ENCODE results near the gene SLC12A5.
"Not testable (repeated sequence)": the region's sequence is repeated elsewhere in the genome, so short reads cannot be mapped to it uniquely, and the experiment has no call there.

Gene SLC12A5

DNA sequence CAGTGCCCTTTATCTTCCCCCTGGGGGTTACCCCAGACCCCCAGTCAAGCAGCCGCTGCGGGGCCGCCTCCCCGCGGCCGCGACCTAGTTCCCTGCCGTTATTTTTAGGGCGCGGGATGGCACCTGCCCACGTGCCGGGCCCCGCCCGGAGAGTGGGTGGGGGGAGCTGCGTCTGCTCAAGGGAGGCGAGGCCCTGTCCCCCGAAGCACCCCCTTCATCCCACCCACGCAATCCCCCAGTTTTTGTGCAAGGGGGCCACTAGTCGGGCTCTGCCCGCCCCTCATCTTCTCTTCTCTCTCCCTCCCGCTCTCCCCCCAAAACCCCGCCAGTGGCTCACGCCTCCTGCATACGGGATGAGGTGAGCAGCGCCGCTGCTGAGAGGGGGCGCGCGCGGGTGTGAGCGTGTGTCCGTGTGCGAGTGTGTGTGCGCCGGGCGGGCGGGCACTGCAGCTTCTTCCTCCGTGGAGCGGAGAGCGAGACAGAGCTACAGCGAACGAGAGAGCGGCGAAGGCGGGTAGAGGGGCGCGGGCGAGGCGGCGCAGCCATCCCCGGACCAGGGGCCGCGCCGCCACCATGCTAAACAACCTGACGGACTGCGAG is at the start of gene SLC12A5:
SLC12A5 (plus strand) TSS at position 444 of the 600 bp plus-strand sequence; CDS start at position 574, 130 bp downstream.
- no peak for DNase-seq (ENCODE audit: low read depth in 1 of 2, low spot score in 1 of 2)
- in situ Hi-C loops (cut with HindIII; ENCODE audit: low pct_unique_long_range_greater_than_20kb, low sequenced_read_pairs): no loop called here
- no peak for TF ChIP-seq JUND (IDR thresholded peaks at IDR 0.05; ENCODE audit: low read depth)

DNA sequence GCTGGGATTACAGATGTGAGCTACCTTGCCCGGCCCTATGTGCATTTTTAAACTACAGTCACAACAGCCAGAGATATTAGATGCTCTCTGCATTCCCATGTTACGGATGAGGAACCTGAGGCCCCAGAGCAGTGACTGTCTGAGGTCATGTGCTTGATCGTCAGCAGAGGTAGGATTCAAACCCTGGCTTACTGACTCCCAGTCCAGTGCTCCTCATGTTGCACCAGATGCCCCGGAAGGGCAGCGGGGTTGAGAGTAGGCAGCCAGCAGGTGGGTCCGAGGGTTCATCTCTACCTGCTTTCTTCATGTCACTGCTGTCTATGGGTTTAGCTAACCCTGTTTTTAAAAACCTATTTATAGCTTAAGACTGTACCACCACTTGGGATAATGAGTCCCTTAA is 47.8 kb upstream of the SLC12A5 start:
- TF ChIP-seq JUND (IDR thresholded peaks at IDR 0.05; ENCODE audit: low read depth): no peak
- DNase-seq (ENCODE audit: low read depth in 1 of 2, low spot score in 1 of 2): no peak
- in situ Hi-C loops (cut with HindIII; ENCODE audit: low pct_unique_long_range_greater_than_20kb, low sequenced_read_pairs): no loop called here

GRCh38 chr20:45983279-45983743 is 45.7 kb upstream of the SLC12A5 start:
- no peak for DNase-seq (ENCODE audit: low read depth in 1 of 2, low spot score in 1 of 2)

DNA sequence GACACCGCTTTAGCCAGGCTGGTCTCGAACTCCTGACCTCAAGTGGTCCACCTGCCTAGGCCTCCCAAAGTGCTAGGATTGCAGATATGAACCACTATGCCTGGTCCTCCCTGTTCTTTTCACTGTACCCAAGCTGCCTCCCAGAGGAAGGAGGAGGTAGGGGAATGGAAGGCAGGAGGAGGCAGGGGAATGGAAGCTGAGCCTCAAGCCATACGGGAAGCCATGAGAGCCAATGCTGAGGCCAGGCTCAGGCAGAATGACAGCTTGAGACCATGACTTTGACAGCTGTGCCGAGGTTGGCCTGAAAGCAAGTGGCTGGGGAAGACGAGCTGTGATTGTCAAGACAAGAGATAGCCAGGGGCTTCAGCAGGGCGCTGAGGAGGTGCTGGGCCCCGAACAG is 43.4 kb upstream of the SLC12A5 start:
- TF ChIP-seq JUND (IDR thresholded peaks at IDR 0.05; ENCODE audit: low read depth): no peak
- peak in 1 of 2 experiments; percentile 71 for DNase-seq (ENCODE audit: low read depth in 1 of 2, low spot score in 1 of 2)

More at GRCh38 chr20:45983279-45983743, 45.7 kb upstream of the SLC12A5 start:
- no peak for TF ChIP-seq JUND (IDR thresholded peaks at IDR 0.05; ENCODE audit: low read depth)
- in situ Hi-C loops (cut with HindIII; ENCODE audit: low pct_unique_long_range_greater_than_20kb, low sequenced_read_pairs): no loop called here

GRCh38 chr20:45987108-45987780 is 41.8 kb upstream of the SLC12A5 start:
- in situ Hi-C loops (cut with HindIII; ENCODE audit: low pct_unique_long_range_greater_than_20kb, low sequenced_read_pairs): no loop called here
- no peak for TF ChIP-seq JUND (IDR thresholded peaks at IDR 0.05; ENCODE audit: low read depth)
- DNase-seq (ENCODE audit: low read depth in 1 of 2, low spot score in 1 of 2): peak; percentile 76 to 87

More for the DNA sequence above, 43.4 kb upstream of the SLC12A5 start:
- in situ Hi-C loops (cut with HindIII; ENCODE audit: low pct_unique_long_range_greater_than_20kb, low sequenced_read_pairs): no loop called here

DNA sequence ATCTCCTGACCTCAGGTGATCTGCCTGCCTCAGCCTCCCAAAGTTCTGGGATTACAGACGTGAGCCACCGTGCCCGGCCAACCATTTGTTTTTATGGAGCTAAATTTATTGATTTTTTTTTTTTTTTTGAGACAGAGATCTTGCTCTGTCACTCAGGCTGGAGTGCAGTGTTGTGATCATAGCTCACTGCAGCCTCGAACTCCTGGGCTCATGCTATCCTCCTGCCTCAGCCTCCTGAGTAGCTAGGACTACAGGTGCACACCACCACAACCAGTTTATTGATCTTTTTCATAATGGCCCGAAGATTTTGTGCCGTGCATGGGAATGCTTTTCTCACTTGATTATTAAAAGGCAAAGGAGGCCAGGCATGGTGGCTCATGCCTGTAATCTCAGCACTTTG is 40.2 kb upstream of the SLC12A5 start:
- DNase-seq (ENCODE audit: low read depth in 1 of 2, low spot score in 1 of 2); in situ Hi-C loops (cut with HindIII; ENCODE audit: low pct_unique_long_range_greater_than_20kb, low sequenced_read_pairs): not testable (repeated sequence)

GRCh38 chr20:45991616-45992015 is 37.4 kb upstream of the SLC12A5 start:
- TF ChIP-seq JUND (IDR thresholded peaks at IDR 0.05; ENCODE audit: low read depth): no peak
- in situ Hi-C loops (cut with HindIII; ENCODE audit: low pct_unique_long_range_greater_than_20kb, low sequenced_read_pairs): no loop called here
- DNase-seq (ENCODE audit: low read depth in 1 of 2, low spot score in 1 of 2): no peak

DNA sequence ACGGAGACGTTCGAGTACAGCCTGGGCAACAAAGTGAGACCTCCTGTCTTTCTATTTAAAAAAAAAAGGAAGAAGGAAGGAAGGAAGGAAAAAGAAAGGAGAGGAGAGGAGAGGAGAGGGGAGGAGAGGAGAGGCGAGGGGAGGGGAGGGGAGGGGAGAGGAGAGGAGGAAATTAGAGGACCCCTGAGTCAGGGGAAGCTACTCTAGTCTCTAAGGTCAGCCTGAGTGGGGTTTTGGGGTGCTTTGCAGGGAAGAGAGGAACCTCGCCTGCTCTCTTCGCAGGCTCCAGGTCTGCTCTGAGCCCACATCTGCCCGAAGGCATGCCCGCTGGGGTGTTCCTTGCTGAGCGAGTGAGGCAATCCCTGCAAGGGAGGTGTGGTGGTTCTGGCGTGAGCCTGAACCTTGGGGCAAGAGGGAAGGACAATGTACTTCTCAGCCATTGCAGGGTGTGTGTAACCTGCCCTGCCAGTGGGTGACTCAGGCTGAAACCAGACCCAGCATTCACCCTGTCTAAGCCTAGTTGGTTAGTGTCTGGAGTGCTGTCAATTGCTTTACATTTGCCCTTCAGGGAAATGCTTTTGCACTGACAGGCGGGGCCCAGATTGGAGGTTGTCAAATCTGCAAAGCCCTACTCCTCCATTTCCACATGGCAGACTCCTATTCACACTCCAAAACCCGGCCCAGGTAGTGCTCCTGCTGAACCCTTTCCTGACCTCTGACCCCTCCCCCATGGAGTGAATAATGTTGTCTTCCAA is 35.6 kb upstream of the SLC12A5 start:
- in situ Hi-C loops (cut with HindIII; ENCODE audit: low pct_unique_long_range_greater_than_20kb, low sequenced_read_pairs): no loop called here
- TF ChIP-seq JUND (IDR thresholded peaks at IDR 0.05; ENCODE audit: low read depth): peak; percentile 83
- DNase-seq (ENCODE audit: low read depth in 1 of 2, low spot score in 1 of 2): peak; percentile 87 to 99

- no peak for TF ChIP-seq JUND (IDR thresholded peaks at IDR 0.05; ENCODE audit: low read depth)
- in situ Hi-C loops (cut with HindIII; ENCODE audit: low pct_unique_long_range_greater_than_20kb, low sequenced_read_pairs): no loop called here
- peak in 1 of 2 experiments; percentile 37 for DNase-seq (ENCODE audit: low read depth in 1 of 2, low spot score in 1 of 2)
Observed at GRCh38 chr20:45994761-45995493, 34.1 kb upstream of the SLC12A5 start.

GRCh38 chr20:45995495-45996097 is 33.4 kb upstream of the SLC12A5 start:
- in situ Hi-C loops (cut with HindIII; ENCODE audit: low pct_unique_long_range_greater_than_20kb, low sequenced_read_pairs): not testable (repeated sequence)
- DNase-seq (ENCODE audit: low read depth in 1 of 2, low spot score in 1 of 2): peak; percentile 51 to 98

GRCh38 chr20:45997187-45997586 is 31.8 kb upstream of the SLC12A5 start:
- no peak for DNase-seq (ENCODE audit: low read depth in 1 of 2, low spot score in 1 of 2)
- in situ Hi-C loops (cut with HindIII; ENCODE audit: low pct_unique_long_range_greater_than_20kb, low sequenced_read_pairs): no loop called here
- no peak for TF ChIP-seq JUND (IDR thresholded peaks at IDR 0.05; ENCODE audit: low read depth)

GRCh38 chr20:45998337-45998736 is 30.7 kb upstream of the SLC12A5 start:
- no peak for TF ChIP-seq JUND (IDR thresholded peaks at IDR 0.05; ENCODE audit: low read depth)
- DNase-seq (ENCODE audit: low read depth in 1 of 2, low spot score in 1 of 2): no peak
- in situ Hi-C loops (cut with HindIII; ENCODE audit: low pct_unique_long_range_greater_than_20kb, low sequenced_read_pairs): no loop called here

Measured in T47D (cell line).